ENCODE data around the gene MEGF8.

GRCh38 chr19:42392165-42392564, 66.7 kb downstream of the MEGF8 start:
- no peak for TF ChIP-seq PATZ1 (CRISPR knock-in tag; IDR thresholded peaks at IDR 0.05; ENCODE audit: borderline replicate concordance)
- TF ChIP-seq POU6F1 (CRISPR knock-in tag; IDR thresholded peaks at IDR 0.05; ENCODE audit: borderline replicate concordance, low read depth) = no peak
- TF ChIP-seq ZFP30 (CRISPR knock-in tag; IDR thresholded peaks at IDR 0.05) = no peak
- no peak for TF ChIP-seq CREB5 (CRISPR knock-in tag; IDR thresholded peaks at IDR 0.05; ENCODE audit: low read depth)
- no peak for TF ChIP-seq RARB (CRISPR knock-in tag; IDR thresholded peaks at IDR 0.05)

Data from SK-N-SH treated with all-trans-retinoic acid at 6 μM for 48 hours (cell line).